ENCODE measurements around the gene GLTP. TPM values are rescaled to one million over a fixed set of nuclear protein-coding genes. Genes with fewer than 3 reads are reported as not detected.
A peak's percentile ranks its signal among the peaks of the same experiment; 100 is the strongest.
"Not testable (repeated sequence)": the region's sequence is repeated elsewhere in the genome, so short reads cannot be mapped to it uniquely, and the experiment has no call there.

The GLTP gene
- total and polyA plus RNA-seq, 3 experiments from 2014 or later = 39.3 to 67.4 (median 42.7) TPM

DNA sequence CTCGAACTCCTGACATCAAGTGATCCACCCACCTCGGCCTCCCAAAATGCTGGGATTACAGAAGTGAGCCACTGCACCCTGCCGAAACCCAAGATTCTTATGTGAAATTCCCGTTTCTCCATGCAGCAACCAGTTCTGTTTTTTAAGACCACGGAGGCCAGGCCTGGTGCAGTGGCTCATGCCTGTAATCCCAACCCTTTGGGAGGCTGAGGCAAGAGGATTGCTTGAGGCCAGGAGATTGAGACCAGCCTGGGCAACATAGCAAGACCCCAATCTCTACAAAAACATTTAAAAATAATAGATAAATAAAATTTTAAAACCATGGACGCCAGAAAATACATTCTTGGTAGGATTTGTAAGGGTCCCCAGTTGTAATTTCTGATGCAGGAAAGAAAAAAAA, 29.8 kb downstream of the GLTP start:
- POLR2A ChIA-PET; H3K9me3 Mint-ChIP-seq; H3K27me3 Mint-ChIP-seq; H3K27ac Mint-ChIP-seq; H3K27me3 ChIP-seq (ENCODE audit: insufficient read depth, low read length, poor library complexity, severe bottlenecking); H3K27ac ChIP-seq (ENCODE audit: low read depth, low read length); DNase-seq; H3K4me3 Mint-ChIP-seq; H3K9me3 ChIP-seq (ENCODE audit: low read length); H3K4me1 Mint-ChIP-seq; H3K4me3 ChIP-seq (ENCODE audit: low read length); H3K36me3 ChIP-seq (ENCODE audit: insufficient read depth, low read length); CTCF ChIA-PET; H3K4me1 ChIP-seq (ENCODE audit: insufficient read depth, low read length): not testable (repeated sequence)
- H3K36me3 Mint-ChIP-seq = peaks cover 0 to 36% (median 3%) of the 10 kb centered on the region in 3 donors

DNA sequence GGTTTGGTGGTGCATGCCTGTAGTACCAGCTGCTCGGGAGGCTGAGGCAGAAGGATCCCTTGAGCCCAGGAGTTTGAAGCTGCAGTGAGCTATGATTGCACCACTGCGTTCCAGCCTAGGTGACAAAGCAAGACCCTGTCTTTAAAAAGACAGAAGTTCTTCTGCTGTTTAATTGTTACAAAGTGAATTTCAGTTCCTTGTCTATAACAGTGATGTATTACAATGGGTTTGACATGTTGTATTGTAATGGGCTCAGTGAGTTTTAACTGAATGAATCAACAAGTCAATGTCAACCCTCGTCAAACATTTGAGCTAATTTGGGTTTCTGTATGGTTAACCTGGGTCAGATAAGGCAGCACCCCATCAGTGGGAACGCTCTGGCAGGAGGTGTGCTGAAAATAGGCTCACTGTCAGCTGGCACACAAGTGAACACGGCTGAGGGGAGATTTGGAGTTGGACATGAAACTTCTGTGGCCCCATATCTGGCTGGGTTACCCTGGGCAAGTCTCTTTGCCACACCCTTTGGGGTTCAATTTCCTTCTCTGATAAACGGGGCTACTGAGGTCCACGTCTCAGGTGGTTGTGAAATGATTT, 33.1 kb downstream of the GLTP start:
- peak overlapping the region in 2 of 8 donors; percentile 23 to 91 for H3K27ac Mint-ChIP-seq
- ChIA-PET CTCF (interaction anchor here (0.7 to 1.0 kb wide), 2 partner anchors 41 to 249 kb away, joined by 3 read pairs; no protein-coding TSS in a partner anchor), POLR2A (no interaction called here)
- no peak overlapping the region for H3K4me3 Mint-ChIP-seq
- H3K36me3 Mint-ChIP-seq = peaks cover 0 to 13% (median 1%) of the 10 kb centered on the region in 3 donors
- H3K4me1 Mint-ChIP-seq = peaks cover 5 to 12% (median 7%) of the 10 kb centered on the region in 3 donors
- H3K9me3 Mint-ChIP-seq = no peaks in the 10 kb centered on the region
- Histone ChIP-seq H3K27ac (ENCODE audit: low read depth, low read length) (no peak overlapping the region), H3K9me3 (ENCODE audit: low read length) (no peaks in the 10 kb centered on the region), H3K36me3 (ENCODE audit: insufficient read depth, low read length) (no peaks in the 10 kb centered on the region), H3K4me1 (ENCODE audit: insufficient read depth, low read length) (peaks cover 3% of the 10 kb centered on the region), H3K4me3 (ENCODE audit: low read length) (no peak overlapping the region), H3K27me3 (ENCODE audit: insufficient read depth, low read length, poor library complexity, severe bottlenecking) (no peaks in the 10 kb centered on the region)
- peaks cover 0 to 3% of the 10 kb centered on the region in 2 donors for H3K27me3 Mint-ChIP-seq
- no peak for DNase-seq

DNA sequence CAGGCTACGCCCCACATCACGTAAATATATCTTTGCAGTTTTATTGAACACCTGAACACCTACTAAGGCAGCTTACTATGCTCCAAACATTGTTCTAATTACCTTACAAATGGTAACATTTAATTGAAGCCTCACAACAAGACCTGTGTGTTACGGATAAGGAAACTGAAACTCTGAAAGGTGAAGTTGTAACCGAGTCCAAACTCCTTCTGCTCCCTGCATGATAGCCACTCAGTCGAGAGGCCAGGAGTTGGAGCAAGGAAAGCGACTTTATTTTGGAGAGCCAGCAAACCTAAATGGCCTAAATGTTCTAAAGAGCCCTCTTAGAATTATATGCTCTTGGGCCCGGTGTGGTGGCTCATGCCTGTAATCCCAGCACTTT, 34.5 kb downstream of the GLTP start:
- H3K4me1 Mint-ChIP-seq = peaks cover 5 to 12% (median 7%) of the 10 kb centered on the region in 3 donors
- CTCF ChIA-PET = interaction anchor here (0.6 to 4.8 kb wide), 29 partner anchors 9 to 413 kb away, joined by 3 to 61 read pairs (median 4); no protein-coding TSS in a partner anchor

DNA sequence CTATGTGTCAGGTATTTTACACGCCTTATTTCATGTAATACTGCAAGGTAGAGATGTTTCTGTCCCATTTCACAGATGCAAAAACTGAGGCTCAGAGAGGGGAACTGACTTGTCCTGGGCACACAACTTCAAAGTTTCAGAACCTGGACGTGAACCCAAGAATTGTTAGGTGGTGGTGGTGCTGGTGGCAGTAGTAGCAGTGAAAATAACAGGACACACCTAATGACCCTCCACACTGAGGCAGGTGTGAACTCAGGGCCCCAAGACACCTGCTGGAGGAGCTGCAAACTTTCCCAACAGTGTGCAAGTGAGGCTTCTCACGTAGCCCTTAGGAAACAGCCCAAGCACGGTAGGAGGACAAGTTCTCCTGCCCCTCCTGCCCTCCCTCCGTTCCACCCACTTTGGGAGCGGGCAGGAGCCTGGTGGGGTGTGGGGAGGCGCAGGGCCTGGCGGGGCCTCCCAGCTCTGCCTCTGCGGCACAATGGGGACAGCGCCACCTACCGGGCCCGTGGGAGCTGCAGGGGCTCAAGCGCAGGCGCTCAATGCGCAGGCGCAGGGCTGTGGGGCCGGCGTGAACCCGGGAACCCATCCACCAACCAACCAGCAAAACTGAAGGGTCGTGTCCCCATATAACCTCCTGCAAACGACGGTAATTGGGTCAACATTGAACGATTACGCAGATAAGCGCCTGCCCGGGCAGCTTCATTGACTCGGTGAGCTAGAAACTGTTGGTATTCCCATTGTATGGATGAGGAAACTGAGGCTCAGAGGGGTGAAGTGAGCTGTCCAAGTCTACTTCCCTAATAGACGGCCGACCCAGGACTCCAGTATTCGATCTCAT, 35.1 kb downstream of the GLTP start:
- peak; percentile 77 to 89 (median 86) for DNase-seq
- Mint-ChIP-seq H3K4me3 (peak overlapping the region in 6 of 7 donors; percentile 13 to 58 (median 20)), H3K36me3 (peaks cover 0 to 2% (median 1%) of the 10 kb centered on the region in 3 donors), H3K27ac (peak overlapping the region in 3 of 8 donors; percentile 10 to 60 (median 29)), H3K4me1 (peaks cover 5 to 12% (median 7%) of the 10 kb centered on the region in 3 donors), H3K9me3 (no peaks in the 10 kb centered on the region), H3K27me3 (peaks cover 0 to 3% of the 10 kb centered on the region in 2 donors)
- Histone ChIP-seq H3K4me3 (ENCODE audit: low read length) (peak overlapping the region; percentile 32), H3K36me3 (ENCODE audit: insufficient read depth, low read length) (no peaks in the 10 kb centered on the region), H3K4me1 (ENCODE audit: insufficient read depth, low read length) (peaks cover 3% of the 10 kb centered on the region), H3K27me3 (ENCODE audit: insufficient read depth, low read length, poor library complexity, severe bottlenecking) (no peaks in the 10 kb centered on the region), H3K9me3 (ENCODE audit: low read length) (no peaks in the 10 kb centered on the region), H3K27ac (ENCODE audit: low read depth, low read length) (no peak overlapping the region)
- ChIA-PET POLR2A (interaction anchor here (0.5 kb wide), 1 partner anchor 37 kb away, joined by 3 read pairs; no protein-coding TSS in a partner anchor), CTCF (interaction anchor here (0.6 to 4.8 kb wide), 33 partner anchors 9 to 412 kb away, joined by 3 to 61 read pairs (median 4); partner anchors contain the start of gene ANKRD13A)

More for the DNA sequence above, 34.5 kb downstream of the GLTP start:
- no peaks in the 10 kb centered on the region for H3K9me3 ChIP-seq (ENCODE audit: low read length)
- POLR2A ChIA-PET = interaction anchor here (0.5 kb wide), 1 partner anchor 37 kb away, joined by 3 read pairs; no protein-coding TSS in a partner anchor
- Mint-ChIP-seq H3K27me3 (peaks cover 0 to 3% of the 10 kb centered on the region in 2 donors), H3K4me3 (peak overlapping the region in 4 of 7 donors; percentile 5 to 58 (median 24)), H3K36me3 (peaks cover 0 to 3% (median 1%) of the 10 kb centered on the region in 3 donors), H3K9me3 (no peaks in the 10 kb centered on the region), H3K27ac (no peak overlapping the region)
- H3K4me3 ChIP-seq (ENCODE audit: low read length) = no peak overlapping the region
- peaks cover 3% of the 10 kb centered on the region for H3K4me1 ChIP-seq (ENCODE audit: insufficient read depth, low read length)
- no peaks in the 10 kb centered on the region for H3K27me3 ChIP-seq (ENCODE audit: insufficient read depth, low read length, poor library complexity, severe bottlenecking)
- no peak overlapping the region for H3K27ac ChIP-seq (ENCODE audit: low read depth, low read length)
- H3K36me3 ChIP-seq (ENCODE audit: insufficient read depth, low read length) = no peaks in the 10 kb centered on the region
- no peak for DNase-seq

DNA sequence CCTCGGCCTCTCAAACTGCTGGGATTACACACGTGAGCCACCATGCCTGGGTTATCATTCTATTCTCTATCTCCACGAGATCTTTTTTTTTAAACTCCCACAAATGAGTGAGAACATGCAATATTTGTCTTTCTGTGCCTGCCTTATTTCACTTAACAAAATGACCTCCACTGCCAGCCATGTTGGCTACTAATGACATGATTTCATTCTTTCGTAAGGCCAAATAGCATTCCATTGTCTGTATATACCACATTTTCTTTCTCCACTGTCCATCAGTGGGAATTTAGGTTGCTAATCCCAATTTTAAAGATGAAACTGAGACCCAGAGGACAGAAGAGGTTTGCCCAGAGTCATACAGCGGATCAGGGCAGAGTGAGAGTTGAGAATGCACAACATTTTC, 36.2 kb downstream of the GLTP start:
- Mint-ChIP-seq H3K4me3 (no peak overlapping the region), H3K36me3 (no peaks in the 10 kb centered on the region), H3K4me1 (peaks cover 5 to 12% (median 7%) of the 10 kb centered on the region in 3 donors), H3K9me3 (no peaks in the 10 kb centered on the region), H3K27me3 (peaks cover 0 to 4% of the 10 kb centered on the region in 2 donors), H3K27ac (no peak overlapping the region)
- ChIA-PET CTCF (interaction anchor here (1.3 to 4.8 kb wide), 5 partner anchors 12 to 246 kb away, joined by 6 to 61 read pairs (median 10); no protein-coding TSS in a partner anchor), POLR2A (no interaction called here)
- no peak overlapping the region for H3K4me3 ChIP-seq (ENCODE audit: low read length)
- no peaks in the 10 kb centered on the region for H3K36me3 ChIP-seq (ENCODE audit: insufficient read depth, low read length)
- H3K27ac ChIP-seq (ENCODE audit: low read depth, low read length) = no peak overlapping the region
- no peaks in the 10 kb centered on the region for H3K9me3 ChIP-seq (ENCODE audit: low read length)
- no peak for DNase-seq
- H3K4me1 ChIP-seq (ENCODE audit: insufficient read depth, low read length) = peaks cover 3% of the 10 kb centered on the region
- H3K27me3 ChIP-seq (ENCODE audit: insufficient read depth, low read length, poor library complexity, severe bottlenecking) = no peaks in the 10 kb centered on the region

DNA sequence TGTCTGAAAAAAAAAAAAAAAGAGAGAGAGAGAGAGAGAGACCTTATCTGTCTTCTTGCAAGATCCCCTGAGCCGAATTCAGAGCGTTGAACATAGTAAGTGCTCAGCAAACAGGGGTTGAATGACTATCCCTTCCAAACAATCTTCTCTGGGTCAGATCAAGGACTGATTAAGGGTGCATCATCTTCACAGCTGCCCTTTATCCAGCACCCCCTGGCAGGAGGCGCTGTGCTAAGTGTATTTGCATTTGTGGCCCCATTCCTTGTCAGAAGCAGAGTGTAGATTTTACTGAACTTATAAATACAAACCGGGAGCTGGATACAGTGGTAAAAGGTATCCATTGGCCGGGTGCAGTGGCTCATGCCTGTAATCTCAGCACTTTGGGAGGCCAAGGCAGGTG, 38.3 kb downstream of the GLTP start:
- POLR2A ChIA-PET = no interaction called here
- H3K27me3 ChIP-seq (ENCODE audit: insufficient read depth, low read length, poor library complexity, severe bottlenecking) = no peaks in the 10 kb centered on the region
- Mint-ChIP-seq H3K27ac (no peak overlapping the region), H3K27me3 (peaks cover 0 to 2% of the 10 kb centered on the region in 2 donors), H3K4me1 (peaks cover 5 to 12% (median 7%) of the 10 kb centered on the region in 3 donors), H3K9me3 (no peaks in the 10 kb centered on the region), H3K4me3 (no peak overlapping the region), H3K36me3 (no peaks in the 10 kb centered on the region)
- H3K27ac ChIP-seq (ENCODE audit: low read depth, low read length) = no peak overlapping the region
- no peak overlapping the region for H3K4me3 ChIP-seq (ENCODE audit: low read length)
- H3K4me1 ChIP-seq (ENCODE audit: insufficient read depth, low read length) = peaks cover 3% of the 10 kb centered on the region
- CTCF ChIA-PET = interaction anchor here (2.7 to 4.8 kb wide), 2 partner anchors 14 to 36 kb away, joined by 7 to 61 read pairs; no protein-coding TSS in a partner anchor
- DNase-seq = no peak
- no peaks in the 10 kb centered on the region for H3K36me3 ChIP-seq (ENCODE audit: insufficient read depth, low read length)
- no peaks in the 10 kb centered on the region for H3K9me3 ChIP-seq (ENCODE audit: low read length)

DNA sequence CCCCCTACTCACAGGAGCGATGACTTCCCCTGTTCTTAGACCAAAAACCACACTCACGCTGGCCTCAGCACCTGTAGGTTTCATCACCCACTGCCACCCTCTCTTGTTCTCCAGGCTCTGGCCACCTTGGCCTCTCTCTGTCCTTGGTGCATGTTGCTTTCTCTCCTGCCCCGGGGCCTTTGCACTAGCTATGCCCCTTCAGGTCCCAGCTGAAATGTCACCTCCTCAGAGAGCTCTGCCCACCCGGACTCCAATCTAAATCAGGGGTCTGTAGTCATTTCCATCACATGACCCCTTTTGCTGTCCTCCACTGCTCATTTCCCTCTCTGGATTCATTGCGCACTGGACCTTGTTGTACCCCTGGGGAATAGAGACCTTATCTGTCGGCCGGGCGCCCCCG, 39.0 kb downstream of the GLTP start:
- Mint-ChIP-seq H3K9me3 (no peaks in the 10 kb centered on the region), H3K36me3 (no peaks in the 10 kb centered on the region), H3K4me3 (no peak overlapping the region), H3K27me3 (peaks cover 0 to 2% of the 10 kb centered on the region in 2 donors), H3K4me1 (peaks cover 5 to 12% (median 7%) of the 10 kb centered on the region in 3 donors), H3K27ac (peak overlapping the region in 1 of 8 donors; percentile 66)
- Histone ChIP-seq H3K27me3 (ENCODE audit: insufficient read depth, low read length, poor library complexity, severe bottlenecking) (no peaks in the 10 kb centered on the region), H3K36me3 (ENCODE audit: insufficient read depth, low read length) (no peaks in the 10 kb centered on the region), H3K4me1 (ENCODE audit: insufficient read depth, low read length) (peaks cover 3% of the 10 kb centered on the region), H3K9me3 (ENCODE audit: low read length) (no peaks in the 10 kb centered on the region), H3K4me3 (ENCODE audit: low read length) (no peak overlapping the region), H3K27ac (ENCODE audit: low read depth, low read length) (no peak overlapping the region)
- POLR2A ChIA-PET = no interaction called here
- CTCF ChIA-PET = interaction anchor here (1.5 to 2.7 kb wide), 2 partner anchors 12 to 36 kb away, joined by 6 to 7 read pairs; no protein-coding TSS in a partner anchor
- no peak for DNase-seq

Data from CD8-positive, alpha-beta memory T cell (primary cell).